Ovary (tissue), 9 donors: Measurements from ENCODE around the gene POLDIP3. TPM values are rescaled to one million over a fixed set of nuclear protein-coding genes. Genes with fewer than 3 reads are reported as not detected.
A peak's percentile ranks its signal among the peaks of the same experiment; 100 is the strongest.

Experiments used
- DNase-seq, 5 donors: peaks; one replicate each; pipeline ENCODE4 v3.0.0-alpha.2; 2019 to 2020
- H3K27ac ChIP-seq, 2 donors: fragments of 200-600 bp; one replicate each; pipeline versions ENCODE4 v1.5.1 to v1.8.0; 2019 to 2022
- H3K27me3 ChIP-seq: fragments of 200-600 bp; one replicate; pipeline ENCODE4 v1.8.0; 2022
- H3K36me3 ChIP-seq: fragments of 200-600 bp; sonication (generic); one replicate; pipeline ENCODE4 v1.5.1; 2019
- H3K4me1 ChIP-seq: one replicate; pipeline ENCODE4 v1.8.1; 2013; ENCODE audit warnings: mild to moderate bottlenecking, moderate library complexity; ENCODE audit not compliant: insufficient read depth
- H3K4me3 ChIP-seq: fragments of 200-600 bp; sonication (generic); one replicate; pipeline ENCODE4 v1.5.1; 2017
- H3K9me3 ChIP-seq, 2 donors: fragments of 200-600 bp in 1 of 2; sonication (generic) in 1 of 2; one replicate each; pipeline versions ENCODE4 v1.5.1 to v1.8.1; 2013 to 2019; ENCODE audit warnings: mild to moderate bottlenecking in 1 of 2, moderate library complexity in 1 of 2
- CTCF ChIP-seq, 3 donors: fragments of 450-650 bp in 2 of 3; fragments of 200-600 bp in 1 of 3; IDR thresholded peaks; one replicate each; pipeline versions ENCODE4 v1.5.1 to v1.8.0; 2016 to 2022; ENCODE audit warnings: antibody characterized with exemption in 3 of 3, mild to moderate bottlenecking in 1 of 3
- EP300 ChIP-seq: sonication (generic); formaldehyde crosslinking; IDR thresholded peaks from one replicate; pipeline ENCODE4 v1.6.1; 2017; ENCODE audit warnings: antibody characterized with exemption
- POLR2A ChIP-seq: fragments of 450-650 bp; IDR thresholded peaks from one replicate; pipeline ENCODE4 v1.6.1; 2017; ENCODE audit warnings: antibody characterized with exemption, mild to moderate bottlenecking, moderate library complexity
- WGBS, 3 donors: extraction: QIAGEN DNeasy Blood & Tissue Kit in 1 of 3; methylation state at CpG; one replicate each; pipeline versions ENCODE4 v1.1.5 to v1.1.7; 2013 to 2017; 5-methylcytosine and 5-hydroxymethylcytosine counted together
- intact Hi-C, 4 donors: fragments of 100-400 bp; cut with DNase I; formaldehyde crosslinking; loops; one replicate each; pipeline versions ENCODE4 v1.11.0 to v1.15.1; 2022 to 2023
- polyA plus RNA-seq, 2 donors: library from polyadenylated mRNA; stranded (reverse); fragments of 200-250 nt in 1 of 2; fragments of 350-450 nt in 1 of 2; fragmentation: Illumina TruSeq in 1 of 2; extraction: RNeasy Lipid Tissue Mini Kit (QIAGEN cat#74804) in 1 of 2; gene quantifications; one replicate each; pipeline ENCODE4 v1.2.3, GENCODE V29; 2013 to 2014
- total RNA-seq, 7 donors: library from RNA; depleted of rRNA in 2 of 7; stranded (reverse); fragments of >200 nt in 2 of 7; fragmentation: NEBNext Ultra II Directional in 3 of 7; extraction: Animal tissue kit (Norgen Biotek cat#: 25700) in 3 of 7; gene quantifications; one replicate each; pipeline versions ENCODE4 v1.1.0 to v1.2.4, GENCODE V29; 2016 to 2023
- donor health status: DM: no; HTN: no; CAD: no; lungs with moderate emphysema.
- donor health status: DM: no; HTN: no; CAD: no.
- donor health status: Bipolar disorder and iron deficiency.
- donor health status: DM: yes; HTN: yes; CAD: no.
- donor health status: DM: no; HTN: no; CAD: no.
- donor health status: DM: yes; HTN: yes; CAD: no.

POLDIP3 gene
- total and polyA plus RNA-seq, 9 donors: 44.0 to 133 (median 103) TPM

GRCh38 chr22:42645938-42646568 is 31.4 kb upstream of the POLDIP3 start:
- no peaks in the 10 kb centered on the region for H3K36me3 ChIP-seq
- DNase-seq: peak in 2 of 5 donors; percentile 50 to 59
- TF ChIP-seq EP300 (no peak), POLR2A (no peak), CTCF (IDR thresholded peaks at IDR 0.05) (no peak)
- H3K27ac ChIP-seq: peak overlapping the region; percentile 88 to 93
- intact Hi-C loops: no loop called here
- peak overlapping the region; percentile 26 for H3K4me3 ChIP-seq
- WGBS, 3 donors: 52 to 64% (median 56%) methylated on average over 13 of the region's 13 CpGs
- H3K9me3 ChIP-seq: no peaks in the 10 kb centered on the region
- peaks cover 50% of the 10 kb centered on the region for H3K4me1 ChIP-seq
- H3K27me3 ChIP-seq: no peaks in the 10 kb centered on the region

- 36 to 43% (median 39%) methylated on average over 16 to 19 of the region's 19 CpGs for WGBS, 3 donors
- Histone ChIP-seq H3K4me3 (peak overlapping the region; percentile 26), H3K27me3 (no peaks in the 10 kb centered on the region), H3K9me3 (no peaks in the 10 kb centered on the region), H3K27ac (peak overlapping the region; percentile 88 to 93), H3K36me3 (no peaks in the 10 kb centered on the region), H3K4me1 (peaks cover 50% of the 10 kb centered on the region)
- intact Hi-C loops: no loop called here
- no peak for TF ChIP-seq POLR2A
- TF ChIP-seq CTCF (IDR thresholded peaks at IDR 0.05): no peak
- TF ChIP-seq EP300: no peak
- DNase-seq: peak in 3 of 5 donors; percentile 43 to 66 (median 56)
Measured at GRCh38 chr22:42645341-42645937, 30.8 kb upstream of the POLDIP3 start.

GRCh38 chr22:42644422-42645340 is 30.0 kb upstream of the POLDIP3 start:
- TF ChIP-seq EP300 (no peak), POLR2A (no peak), CTCF (IDR thresholded peaks at IDR 0.05) (no peak)
- DNase-seq: peak; percentile 56 to 76 (median 70)

GRCh38 chr22:42643634-42644421 is 29.1 kb upstream of the POLDIP3 start:
- Histone ChIP-seq H3K9me3 (no peaks in the 10 kb centered on the region), H3K36me3 (no peaks in the 10 kb centered on the region), H3K27me3 (no peaks in the 10 kb centered on the region), H3K4me3 (no peak overlapping the region), H3K27ac (peak overlapping the region; percentile 14 to 93), H3K4me1 (peaks cover 50% of the 10 kb centered on the region)
- DNase-seq: peak in 1 of 5 donors; percentile 47
- intact Hi-C loops: no loop called here
- TF ChIP-seq EP300 (no peak), POLR2A (no peak), CTCF (IDR thresholded peaks at IDR 0.05) (no peak)
- WGBS, 3 donors: 77 to 85% (median 81%) methylated on average over 13 to 14 of the region's 14 CpGs

More at GRCh38 chr22:42644422-42645340, 30.0 kb upstream of the POLDIP3 start:
- no peaks in the 10 kb centered on the region for H3K36me3 ChIP-seq
- WGBS, 3 donors: 13 to 16% (median 15%) methylated on average over 22 of the region's 22 CpGs
- intact Hi-C loops: no loop called here
- H3K27ac ChIP-seq: peak overlapping the region; percentile 88 to 93
- peaks cover 50% of the 10 kb centered on the region for H3K4me1 ChIP-seq
- no peaks in the 10 kb centered on the region for H3K27me3 ChIP-seq
- peak overlapping the region; percentile 26 for H3K4me3 ChIP-seq
- no peaks in the 10 kb centered on the region for H3K9me3 ChIP-seq
